NCI-H1694 treated with DMSO at 0.1 percent for 48 hours (cell line): ENCODE results near the gene ADAMTSL3.
"Not testable (repeated sequence)": the region's sequence is repeated elsewhere in the genome, so short reads cannot be mapped to it uniquely, and the experiment has no call there.

ENCODE experiments used
- DNase-seq: peaks from one replicate; lab custom pipeline; 2025; lab: John Stamatoyannopoulos, UW

ADAMTSL3 gene

GRCh38 chr15:83919319-83919830 lies 265.5 kb downstream of the ADAMTSL3 start:
- DNase-seq = no peak

DNA sequence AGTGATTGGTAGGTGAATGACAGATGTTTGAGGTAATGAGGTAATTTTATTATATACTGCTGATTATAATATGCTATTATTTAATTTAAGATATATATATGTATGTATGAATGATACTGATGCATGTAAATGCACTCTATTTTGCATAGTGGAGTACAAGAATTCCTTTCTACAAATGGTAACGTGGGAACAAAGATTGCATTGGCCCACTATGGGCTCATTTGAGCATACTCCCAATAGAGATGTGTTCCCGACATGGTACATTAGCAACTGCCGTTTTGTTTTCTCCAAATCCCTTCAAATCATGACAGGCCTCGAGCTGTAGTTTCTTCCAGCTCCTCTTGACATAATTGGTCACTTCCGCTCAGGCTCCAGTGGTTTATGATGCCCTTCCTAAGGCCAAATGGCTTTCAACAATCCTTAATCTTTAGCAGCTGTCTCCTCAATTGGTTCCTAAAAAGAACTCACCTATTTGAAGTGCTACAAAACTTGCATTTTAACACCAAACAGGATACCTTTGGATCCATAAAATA lies 266.1 kb downstream of the ADAMTSL3 start:
- DNase-seq = no peak

DNA sequence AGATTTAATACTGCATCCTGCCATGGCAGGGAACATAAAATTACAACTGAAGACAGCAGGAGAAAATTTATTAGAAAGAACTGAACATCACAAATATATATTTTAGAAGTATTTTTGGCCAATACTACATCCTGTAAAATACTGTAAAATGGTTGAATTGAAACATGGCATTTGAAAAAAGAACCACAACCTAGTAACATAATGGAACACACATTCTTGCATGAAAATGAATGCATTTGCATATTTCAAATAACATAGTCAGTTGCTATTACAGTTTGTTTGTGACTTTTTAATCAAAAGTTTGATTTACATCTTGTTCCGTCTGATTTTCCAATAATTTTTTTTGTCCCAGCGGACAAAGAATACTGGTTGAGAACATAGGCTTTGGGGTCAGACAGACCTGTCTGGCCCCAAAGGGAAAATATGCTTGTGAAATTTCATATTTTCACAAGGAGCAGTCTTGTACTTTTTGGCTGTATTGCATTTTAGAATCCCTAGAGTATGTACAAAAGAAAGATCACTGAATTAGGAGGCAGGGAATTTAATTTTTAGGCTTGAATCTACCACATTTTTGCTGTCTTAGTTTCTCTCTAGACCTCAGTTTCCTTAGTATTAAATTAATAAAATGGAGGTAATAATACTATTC lies 268.8 kb downstream of the ADAMTSL3 start:
- DNase-seq = no peak

- no peak for DNase-seq
Measured at GRCh38 chr15:83926116-83926515, 272.2 kb downstream of the ADAMTSL3 start.

DNA sequence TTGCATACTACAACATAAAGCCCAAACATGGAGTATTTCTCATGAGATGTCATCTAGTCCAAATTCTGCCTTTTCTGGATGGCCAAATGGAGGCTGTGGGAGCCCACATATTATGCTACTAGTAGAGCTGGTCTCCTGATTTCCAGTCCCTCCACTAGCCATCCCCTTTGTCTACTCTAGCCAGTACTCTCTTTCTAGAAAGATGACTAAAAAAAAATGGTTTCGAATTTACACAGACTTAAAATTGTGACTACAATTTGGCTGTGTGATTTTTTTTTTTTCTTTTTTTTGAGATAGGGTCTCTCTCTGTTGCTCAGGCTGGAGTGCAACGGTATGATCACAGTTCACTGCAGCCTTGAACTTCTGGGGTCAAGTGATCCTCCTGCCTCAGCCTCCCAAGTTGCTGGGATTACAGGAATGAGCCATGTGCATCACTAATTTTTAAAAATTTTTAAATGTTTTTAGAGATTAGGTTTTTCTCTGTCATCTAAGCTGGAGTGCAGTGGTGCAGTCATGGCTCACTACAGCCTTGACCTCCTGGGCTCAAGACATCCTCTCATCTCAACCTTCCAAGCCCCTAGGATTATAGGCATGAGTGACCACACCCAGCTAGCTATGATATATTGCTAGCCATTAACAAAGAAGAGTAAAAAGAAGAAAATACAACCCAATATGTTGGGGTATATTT lies 273.9 kb downstream of the ADAMTSL3 start:
- DNase-seq = no peak

- no peak for DNase-seq
Measured at GRCh38 chr15:83928392-83928734, 274.4 kb downstream of the ADAMTSL3 start.

- DNase-seq = no peak
Measured at GRCh38 chr15:83928878-83929418, 275.0 kb downstream of the ADAMTSL3 start.

- no peak for DNase-seq
Measured at GRCh38 chr15:83929619-83930018, 275.7 kb downstream of the ADAMTSL3 start.

GRCh38 chr15:83930392-83931212 lies 276.7 kb downstream of the ADAMTSL3 start:
- no peak for DNase-seq

- no peak for DNase-seq
Measured at GRCh38 chr15:83935774-83936173, 281.9 kb downstream of the ADAMTSL3 start.

DNA sequence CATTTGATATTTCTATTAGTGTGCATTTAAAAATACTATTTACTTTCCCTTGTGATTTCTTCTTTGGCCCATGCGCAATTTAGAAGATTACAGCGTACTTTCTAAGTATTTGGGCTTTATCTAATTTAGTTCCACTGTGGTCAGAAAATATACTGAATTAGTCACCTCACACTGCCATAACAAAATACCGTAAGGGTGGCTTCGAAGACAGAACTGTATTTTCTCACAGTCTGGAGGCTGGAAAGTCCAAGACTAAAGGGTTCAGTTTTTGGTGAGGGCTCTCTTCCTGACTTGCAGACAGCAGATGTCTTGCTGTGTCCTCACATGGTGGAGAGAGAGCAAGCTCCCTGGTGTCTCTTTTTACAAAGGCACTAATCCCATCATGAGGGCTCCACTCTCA lies 286.2 kb downstream of the ADAMTSL3 start:
- no peak for DNase-seq

GRCh38 chr15:83943043-83943442 lies 289.1 kb downstream of the ADAMTSL3 start:
- no peak for DNase-seq

GRCh38 chr15:83943849-83944404 lies 290.0 kb downstream of the ADAMTSL3 start:
- DNase-seq = no peak

GRCh38 chr15:83947156-83947555 lies 293.2 kb downstream of the ADAMTSL3 start:
- DNase-seq = no peak

DNA sequence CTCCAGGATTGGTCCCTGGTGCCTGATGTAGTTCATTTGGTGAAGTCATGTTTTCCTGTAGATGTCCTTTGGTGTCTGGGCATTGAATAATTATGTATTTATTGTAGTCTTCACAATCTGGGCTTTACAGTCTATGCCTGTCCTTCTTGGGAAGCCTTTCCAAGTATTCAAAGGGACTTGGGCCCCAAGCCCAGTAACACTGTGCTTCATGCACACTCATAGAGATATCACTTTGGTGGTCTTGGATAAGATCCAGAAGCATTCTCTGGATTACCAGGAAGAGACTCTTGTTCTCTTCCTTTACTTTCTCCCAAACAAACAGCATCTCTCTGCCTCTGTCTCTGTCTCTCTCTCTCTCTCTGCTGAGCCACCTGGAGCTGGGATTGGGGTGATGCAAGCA lies 300.6 kb downstream of the ADAMTSL3 start:
- no peak for DNase-seq

DNA sequence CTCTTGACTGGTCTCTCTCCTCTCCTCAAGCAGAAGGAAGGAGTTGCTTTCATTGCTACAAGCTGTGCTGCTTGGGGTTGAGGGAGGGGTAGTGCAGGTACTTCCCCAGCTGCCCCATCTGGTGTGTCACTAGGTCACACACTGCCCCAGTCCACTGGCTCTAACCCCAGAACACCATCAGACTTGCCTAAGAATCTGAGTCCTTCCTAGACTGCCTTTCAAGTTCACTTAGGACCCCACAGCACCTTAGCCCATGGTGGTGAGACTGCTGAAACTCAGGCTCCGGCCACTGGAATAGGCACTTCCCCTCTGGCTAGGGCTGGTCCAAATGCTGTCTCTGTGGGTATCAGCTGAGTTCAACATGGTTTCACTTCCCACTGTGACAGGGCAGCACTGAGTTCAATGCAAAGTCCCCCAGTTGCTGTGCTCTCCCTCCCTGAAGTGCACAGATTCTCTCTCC lies 301.9 kb downstream of the ADAMTSL3 start:
- no peak for DNase-seq

- DNase-seq = no peak
Measured at GRCh38 chr15:83956887-83957286, 303.0 kb downstream of the ADAMTSL3 start.

DNA sequence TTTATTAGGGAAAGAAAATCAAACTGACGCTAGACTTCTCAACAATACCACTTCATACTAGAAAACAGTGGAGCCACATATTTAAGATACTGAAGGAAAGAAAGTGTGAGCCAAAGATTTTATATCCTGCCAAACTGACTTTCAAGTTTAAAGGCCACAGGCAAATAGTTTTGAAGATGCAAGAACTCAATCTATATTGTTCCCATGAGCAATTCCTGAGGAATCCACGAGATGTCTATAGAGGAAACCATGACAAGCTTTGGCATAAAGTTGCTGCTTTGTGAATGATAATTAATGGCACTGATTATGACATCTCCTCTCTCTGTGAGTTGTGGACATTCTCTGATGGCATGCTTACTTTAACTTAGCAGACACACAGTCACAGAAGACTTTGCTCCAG lies 305.6 kb downstream of the ADAMTSL3 start:
- DNase-seq = no peak

DNA sequence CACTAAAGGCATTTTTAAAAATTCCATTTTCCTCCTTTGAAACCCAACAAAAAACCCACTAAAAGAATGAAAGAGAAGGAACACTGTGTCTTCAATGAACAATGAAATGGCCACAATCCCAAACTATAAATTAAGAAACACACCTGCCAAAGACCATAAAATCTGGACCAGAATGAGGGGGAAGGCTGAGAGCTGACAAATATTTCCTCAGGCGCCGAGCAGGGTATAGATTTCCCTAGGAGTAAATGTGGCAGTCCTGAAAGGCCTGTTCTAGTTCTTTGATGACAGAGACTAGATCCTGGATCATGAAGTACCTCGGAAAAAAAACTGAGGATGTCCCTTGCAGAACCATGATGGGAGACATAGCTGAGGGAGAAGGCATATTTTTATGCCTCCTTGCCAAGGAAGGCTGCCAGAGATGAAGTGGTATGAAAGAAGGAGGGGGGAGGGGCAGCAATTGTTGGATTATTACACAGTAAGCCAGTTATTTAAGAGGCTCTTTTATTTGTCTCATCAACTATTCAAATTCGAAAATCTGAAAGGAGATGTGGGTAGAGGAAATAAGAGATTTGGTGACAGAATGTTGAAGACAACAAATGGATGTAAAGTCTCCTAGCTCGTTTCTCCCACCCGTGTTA lies 306.4 kb downstream of the ADAMTSL3 start:
- DNase-seq = no peak

DNA sequence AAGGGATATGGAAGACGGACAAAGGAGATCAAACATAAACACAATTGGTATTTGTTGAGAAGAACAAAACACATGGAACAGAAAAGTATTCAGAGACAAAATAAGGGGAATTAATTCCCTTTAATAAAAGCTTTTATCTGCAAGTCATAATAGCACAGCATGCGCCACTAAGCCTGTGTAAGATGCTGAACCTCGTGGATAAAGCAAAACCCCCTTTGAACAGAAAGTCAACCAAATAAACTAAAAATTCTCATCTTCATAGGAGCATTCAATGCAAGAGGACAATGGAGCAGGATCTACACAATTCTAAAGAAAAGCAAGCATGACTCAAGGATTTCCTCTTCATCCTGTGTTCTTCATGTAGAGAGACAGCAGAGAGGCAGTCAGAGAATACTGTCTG lies 307.4 kb downstream of the ADAMTSL3 start:
- DNase-seq = no peak

GRCh38 chr15:83964967-83965366 lies 311.0 kb downstream of the ADAMTSL3 start:
- not testable (repeated sequence) for DNase-seq
